Uterus (tissue), 4 donors: Measurements from ENCODE around the gene ERMN. TPM values are rescaled to one million over a fixed set of nuclear protein-coding genes. Genes with fewer than 3 reads are reported as not detected.
"Not testable (repeated sequence)": the region's sequence is repeated elsewhere in the genome, so short reads cannot be mapped to it uniquely, and the experiment has no call there.

Experiments
- DNase-seq, 2 donors: peaks; one replicate each; pipeline ENCODE4 v3.0.0-alpha.2; 2019 to 2020
- H3K27ac ChIP-seq, 2 donors: fragments of 200-600 bp; sonication (generic); 1 replicate in 1 of 2; 2 replicates in 1 of 2; pipeline ENCODE4 v1.5.1; 2016 to 2018
- H3K27me3 ChIP-seq, 2 donors: fragments of 200-600 bp; sonication (generic); one replicate each; pipeline ENCODE4 v1.5.1; 2018 to 2019; ENCODE audit warnings: control low read depth in 1 of 2
- H3K36me3 ChIP-seq, 2 donors: fragments of 200-600 bp; sonication (generic); one replicate each; pipeline ENCODE4 v1.5.1; 2019; ENCODE audit warnings: control low read depth in 1 of 2
- H3K4me1 ChIP-seq, 2 donors: fragments of 200-600 bp; sonication (generic); one replicate each; pipeline ENCODE4 v1.5.1; 2018 to 2019; ENCODE audit warnings: control low read depth in 1 of 2
- H3K4me3 ChIP-seq, 2 donors: fragments of 200-600 bp; sonication (generic); 1 replicate in 1 of 2; 2 replicates in 1 of 2; pipeline ENCODE4 v1.5.1; 2018 to 2019; ENCODE audit warnings: mild to moderate bottlenecking in 1 of 2
- H3K9me3 ChIP-seq, 2 donors: fragments of 200-600 bp; sonication (generic); one replicate each; pipeline ENCODE4 v1.5.1; 2019; ENCODE audit warnings: control low read depth in 1 of 2
- CTCF ChIP-seq, 4 experiments: fragments of 200-600 bp in 2 of 4; fragments of 450-650 bp in 2 of 4; sonication (generic) in 2 of 4; IDR thresholded peaks; one replicate each; pipeline ENCODE4 v1.5.1; 2016 to 2019; ENCODE audit warnings: antibody characterized with exemption in 4 of 4, mild to moderate bottlenecking in 2 of 4, moderate library complexity in 1 of 4
- POLR2A ChIP-seq, 2 donors: fragments of 450-650 bp; IDR thresholded peaks; one replicate each; pipeline ENCODE4 v1.6.1; 2016; ENCODE audit warnings: antibody characterized with exemption in 2 of 2, mild to moderate bottlenecking in 1 of 2, moderate library complexity in 1 of 2
- intact Hi-C: fragments of 100-400 bp; cut with DNase I; formaldehyde crosslinking; loops from one replicate; pipeline ENCODE4 v1.15.1; 2023; ENCODE audit warnings: low total_unique reads
- total RNA-seq, 4 donors: library from RNA; depleted of rRNA in 3 of 4; stranded (reverse); fragments of >200 nt in 3 of 4; gene quantifications; one replicate each; pipeline versions ENCODE4 v1.1.0 to v1.2.4, GENCODE V29; 2014 to 2023
- donor health status: DM: yes; HTN: yes; CAD: no.

The ERMN gene
- total RNA-seq, 4 donors from 2014 or later: 0.12 TPM; not detected in 3

GRCh38 chr2:157283468-157283867 lies 42.2 kb downstream of the ERMN start:
- H3K27me3 ChIP-seq: no peaks in the 10 kb centered on the region
- DNase-seq: no peak
- H3K27ac ChIP-seq: no peak overlapping the region
- no peaks in the 10 kb centered on the region for H3K4me1 ChIP-seq
- H3K9me3 ChIP-seq: no peaks in the 10 kb centered on the region
- H3K4me3 ChIP-seq: no peak overlapping the region
- intact Hi-C loops: no loop called here
- H3K36me3 ChIP-seq: no peaks in the 10 kb centered on the region
- no peak for TF ChIP-seq POLR2A (IDR thresholded peaks at IDR 0.05)
- TF ChIP-seq CTCF (IDR thresholded peaks at IDR 0.05): no peak

GRCh38 chr2:157281316-157281715 lies 44.3 kb downstream of the ERMN start:
- TF ChIP-seq POLR2A (IDR thresholded peaks at IDR 0.05) (no peak), CTCF (IDR thresholded peaks at IDR 0.05) (no peak)
- H3K36me3 ChIP-seq: no peaks in the 10 kb centered on the region
- intact Hi-C loops: no loop called here
- H3K27me3 ChIP-seq: no peaks in the 10 kb centered on the region
- no peak overlapping the region for H3K27ac ChIP-seq
- no peaks in the 10 kb centered on the region for H3K9me3 ChIP-seq
- H3K4me1 ChIP-seq: no peaks in the 10 kb centered on the region
- H3K4me3 ChIP-seq: no peak overlapping the region
- no peak for DNase-seq

- H3K4me3 ChIP-seq, intact Hi-C loops, H3K9me3 ChIP-seq, H3K36me3 ChIP-seq, H3K27ac ChIP-seq, H3K4me1 ChIP-seq, DNase-seq, H3K27me3 ChIP-seq: not testable (repeated sequence)
These were observed 46.3 kb downstream of the ERMN start for GRCh38 chr2:157279311-157279710.

- DNase-seq: no peak
- H3K4me3 ChIP-seq: no peak overlapping the region
- H3K4me1 ChIP-seq: no peaks in the 10 kb centered on the region
- H3K27ac ChIP-seq: no peak overlapping the region
- H3K9me3 ChIP-seq: no peaks in the 10 kb centered on the region
- intact Hi-C loops: no loop called here
- no peak for TF ChIP-seq POLR2A (IDR thresholded peaks at IDR 0.05)
- no peak for TF ChIP-seq CTCF (IDR thresholded peaks at IDR 0.05)
- H3K27me3 ChIP-seq: no peaks in the 10 kb centered on the region
- no peaks in the 10 kb centered on the region for H3K36me3 ChIP-seq
These were observed 53.9 kb downstream of the ERMN start for GRCh38 chr2:157271590-157272203.

GRCh38 chr2:157269922-157270321 lies 55.7 kb downstream of the ERMN start:
- intact Hi-C loops: no loop called here
- no peaks in the 10 kb centered on the region for H3K4me1 ChIP-seq
- no peaks in the 10 kb centered on the region for H3K27me3 ChIP-seq

More at GRCh38 chr2:157269922-157270321, 55.7 kb downstream of the ERMN start:
- no peaks in the 10 kb centered on the region for H3K9me3 ChIP-seq
- H3K36me3 ChIP-seq: no peaks in the 10 kb centered on the region
- H3K4me3 ChIP-seq: no peak overlapping the region
- no peak overlapping the region for H3K27ac ChIP-seq
- no peak for DNase-seq
- TF ChIP-seq POLR2A (IDR thresholded peaks at IDR 0.05) (no peak), CTCF (IDR thresholded peaks at IDR 0.05) (no peak)
